DOHH2 (cell line): ENCODE measurements around the gene N4BP3.

Experiments used
- H3F3A ChIP-seq: fragments of 200-600 bp; sonication (generic), shearing (Covaris generic); 2 replicates; pipeline ENCODE4 v1.6.0; 2016; ENCODE audit warnings: antibody characterized with exemption, mild to moderate bottlenecking; ENCODE audit not compliant: control insufficient read depth, insufficient read depth
- H3K27ac ChIP-seq: fragments of 200-600 bp; sonication (generic); 2 replicates; pipeline ENCODE4 v1.5.1; 2014; ENCODE audit warnings: low read depth, mild to moderate bottlenecking, low read length, moderate library complexity
- H3K27me3 ChIP-seq: fragments of 200-600 bp; sonication (generic); 2 replicates; pipeline ENCODE4 v1.6.1; 2014; ENCODE audit warnings: mild to moderate bottlenecking, low read length, mixed read lengths; ENCODE audit not compliant: control insufficient read depth
- H3K36me3 ChIP-seq: fragments of 200-600 bp; sonication (generic); 2 replicates; pipeline ENCODE4 v1.6.1; 2014; ENCODE audit warnings: mild to moderate bottlenecking, low read length, moderate library complexity, mixed read lengths; ENCODE audit not compliant: control insufficient read depth
- H3K4me1 ChIP-seq: fragments of 200-600 bp; sonication (generic); 2 replicates; pipeline ENCODE4 v1.6.1; 2014; ENCODE audit warnings: mild to moderate bottlenecking, low read length, mixed read lengths; ENCODE audit not compliant: control insufficient read depth
- H3K4me2 ChIP-seq: fragments of 200-600 bp; sonication (generic); 2 replicates; pipeline ENCODE4 v1.6.0; 2014; ENCODE audit warnings: mild to moderate bottlenecking, low read length, moderate library complexity
- H3K4me3 ChIP-seq: fragments of 200-600 bp; sonication (generic); 2 replicates; pipeline ENCODE4 v1.5.1; 2014; ENCODE audit warnings: mild to moderate bottlenecking, low read length, mixed read lengths
- H3K79me2 ChIP-seq: fragments of 200-600 bp; sonication (generic); 2 replicates; pipeline ENCODE4 v1.6.1; 2014; ENCODE audit warnings: mild to moderate bottlenecking, low read length, mixed read lengths; ENCODE audit not compliant: control insufficient read depth
- H3K9me2 ChIP-seq: fragments of 200-600 bp; sonication (generic); replicated peaks from 2 replicates; pipeline ENCODE4 v1.6.1; 2014; ENCODE audit warnings: mild to moderate bottlenecking, low read length, mixed read lengths; ENCODE audit not compliant: control insufficient read depth
- H3K9me3 ChIP-seq: fragments of 200-600 bp; sonication (generic); 2 replicates; pipeline ENCODE4 v1.6.1; 2014; ENCODE audit warnings: antibody characterized with exemption, low read length, mixed read lengths; ENCODE audit not compliant: control insufficient read depth, insufficient read depth
- H4K20me1 ChIP-seq: fragments of 200-600 bp; sonication (generic); 2 replicates; pipeline ENCODE4 v1.6.0; 2014; ENCODE audit warnings: low read depth, mild to moderate bottlenecking, antibody characterized with exemption, low read length, moderate library complexity; ENCODE audit not compliant: control insufficient read depth, insufficient read depth
- EZH2phosphoT487 ChIP-seq: fragments of 200-600 bp; sonication (generic); IDR thresholded peaks from 2 replicates; pipeline ENCODE4 v1.6.1; 2017; ENCODE audit warnings: borderline replicate concordance, mild to moderate bottlenecking, antibody characterized with exemption, low read length, moderate library complexity, mixed read lengths
- TF ChIP-seq, protein P1 (sequence below): fragments of 200-600 bp; sonication (generic); IDR thresholded peaks from one replicate; pipeline ENCODE4 v1.5.1; 2014; ENCODE audit warnings: antibody characterized with exemption, mild to moderate bottlenecking, low read depth, low read length; ENCODE audit not compliant: poor library complexity, severe bottlenecking

N4BP3 gene

DNA sequence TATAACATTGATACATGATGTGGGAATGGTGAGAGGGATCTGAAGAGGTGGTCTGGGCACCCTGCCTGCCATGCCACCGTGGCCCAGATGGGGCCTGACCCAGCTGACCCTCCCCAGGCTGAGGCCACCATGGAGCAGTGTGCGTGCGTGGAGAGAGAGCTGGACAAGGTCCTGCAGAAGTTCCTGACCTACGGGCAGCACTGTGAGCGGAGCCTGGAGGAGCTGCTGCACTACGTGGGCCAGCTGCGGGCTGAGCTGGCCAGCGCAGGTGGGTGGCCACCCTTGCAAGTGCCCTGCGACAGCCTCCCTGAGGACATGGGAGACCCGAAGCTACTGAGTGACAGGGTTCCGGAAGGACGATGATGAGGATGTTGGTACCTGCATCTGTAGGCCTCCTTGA, 24.7 kb downstream of the N4BP3 start:
- H3K79me2 ChIP-seq, result peaks cover 49% of the 10 kb centered on the region

DNA sequence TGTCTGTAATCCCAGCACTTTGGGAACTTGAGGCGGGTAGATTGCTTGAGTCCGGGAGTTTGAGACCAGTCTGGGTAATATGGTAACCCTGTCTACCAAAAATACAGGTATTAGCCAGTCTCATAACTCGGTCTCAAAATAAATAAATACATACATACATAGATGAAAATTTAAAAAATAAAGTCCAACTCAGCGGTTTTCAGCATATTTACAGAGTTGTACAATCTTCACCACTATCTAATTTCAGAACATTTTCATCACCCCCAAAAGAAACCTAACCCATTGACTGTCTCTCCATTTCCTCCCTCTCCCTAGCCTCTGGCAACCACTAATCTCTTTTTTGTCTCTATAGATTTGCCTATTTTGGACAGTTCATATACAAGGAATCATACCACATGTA, 28.2 kb downstream of the N4BP3 start:
- H3K27ac ChIP-seq, result no peak overlapping the region
- H3K36me3 ChIP-seq, result peaks cover 82% of the 10 kb centered on the region
- no peaks in the 10 kb centered on the region for H3K9me3 ChIP-seq
- 0 out of 2 replicates have a peak, but pooled peaks cover 3% of the 10 kb centered on the region for H4K20me1 ChIP-seq
- H3K9me2 ChIP-seq, result no peaks in the 10 kb centered on the region
- H3K4me1 ChIP-seq, result no peaks in the 10 kb centered on the region
- H3K4me3 ChIP-seq, result no peak overlapping the region
- TF ChIP-seq, protein P1, sequence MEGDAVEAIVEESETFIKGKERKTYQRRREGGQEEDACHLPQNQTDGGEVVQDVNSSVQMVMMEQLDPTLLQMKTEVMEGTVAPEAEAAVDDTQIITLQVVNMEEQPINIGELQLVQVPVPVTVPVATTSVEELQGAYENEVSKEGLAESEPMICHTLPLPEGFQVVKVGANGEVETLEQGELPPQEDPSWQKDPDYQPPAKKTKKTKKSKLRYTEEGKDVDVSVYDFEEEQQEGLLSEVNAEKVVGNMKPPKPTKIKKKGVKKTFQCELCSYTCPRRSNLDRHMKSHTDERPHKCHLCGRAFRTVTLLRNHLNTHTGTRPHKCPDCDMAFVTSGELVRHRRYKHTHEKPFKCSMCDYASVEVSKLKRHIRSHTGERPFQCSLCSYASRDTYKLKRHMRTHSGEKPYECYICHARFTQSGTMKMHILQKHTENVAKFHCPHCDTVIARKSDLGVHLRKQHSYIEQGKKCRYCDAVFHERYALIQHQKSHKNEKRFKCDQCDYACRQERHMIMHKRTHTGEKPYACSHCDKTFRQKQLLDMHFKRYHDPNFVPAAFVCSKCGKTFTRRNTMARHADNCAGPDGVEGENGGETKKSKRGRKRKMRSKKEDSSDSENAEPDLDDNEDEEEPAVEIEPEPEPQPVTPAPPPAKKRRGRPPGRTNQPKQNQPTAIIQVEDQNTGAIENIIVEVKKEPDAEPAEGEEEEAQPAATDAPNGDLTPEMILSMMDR, result no peak
- no peak for TF ChIP-seq EZH2phosphoT487
- no peaks in the 10 kb centered on the region for H3K27me3 ChIP-seq
- H3K4me2 ChIP-seq, result no peak overlapping the region
- peaks cover 12% of the 10 kb centered on the region for H3F3A ChIP-seq
- peaks cover 18% of the 10 kb centered on the region for H3K79me2 ChIP-seq

More for the DNA sequence above, 24.7 kb downstream of the N4BP3 start:
- Histone ChIP-seq H3K9me3 (no peaks in the 10 kb centered on the region), H3K4me1 (0 out of 2 replicates have a peak, but pooled peaks cover 5% of the 10 kb centered on the region), H3K9me2 (no peaks in the 10 kb centered on the region), H3K27me3 (no peaks in the 10 kb centered on the region), H3K27ac (no peak overlapping the region), H3F3A (peaks cover 4% of the 10 kb centered on the region), H3K4me2 (no peak overlapping the region), H4K20me1 (no peaks in the 10 kb centered on the region), H3K36me3 (peaks cover 88% of the 10 kb centered on the region), H3K4me3 (no peak overlapping the region)
- TF ChIP-seq EZH2phosphoT487, result no peak
- TF ChIP-seq, protein P1, result no peak

DNA sequence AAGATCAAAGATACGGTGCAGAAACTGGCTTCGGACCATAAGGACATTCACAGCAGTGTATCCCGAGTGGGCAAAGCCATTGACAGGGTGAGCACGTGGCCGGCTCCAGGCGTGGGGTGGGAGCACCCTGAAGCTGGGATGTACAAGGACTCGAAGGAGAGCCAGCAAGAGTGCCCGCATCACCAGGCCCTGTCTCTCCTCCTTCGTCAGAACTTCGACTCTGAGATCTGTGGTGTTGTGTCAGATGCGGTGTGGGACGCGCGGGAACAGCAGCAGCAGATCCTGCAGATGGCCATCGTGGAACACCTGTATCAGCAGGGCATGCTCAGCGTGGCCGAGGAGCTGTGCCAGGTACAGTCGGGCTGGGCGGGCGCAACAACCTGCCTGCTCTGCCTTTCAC, 29.3 kb downstream of the N4BP3 start:
- H3K79me2 ChIP-seq, result peaks cover 8% of the 10 kb centered on the region
- no peak overlapping the region for H3K4me2 ChIP-seq
- H3K9me3 ChIP-seq, result no peaks in the 10 kb centered on the region
- peaks cover 15% of the 10 kb centered on the region for H3F3A ChIP-seq
- 0 out of 2 replicates have a peak, but pooled peaks cover 3% of the 10 kb centered on the region for H4K20me1 ChIP-seq
- H3K36me3 ChIP-seq, result peaks cover 83% of the 10 kb centered on the region
- no peaks in the 10 kb centered on the region for H3K27me3 ChIP-seq
- no peaks in the 10 kb centered on the region for H3K4me1 ChIP-seq
- H3K27ac ChIP-seq, result no peak overlapping the region
- TF ChIP-seq EZH2phosphoT487, result no peak
- TF ChIP-seq, protein P1, result no peak
- no peak overlapping the region for H3K4me3 ChIP-seq
- H3K9me2 ChIP-seq, result no peaks in the 10 kb centered on the region
